HEK293 (cell line): ENCODE results near the gene GTSE1.
A peak's percentile ranks its signal among the peaks of the same experiment; 100 is the strongest.

Source experiments
- BCL11B ChIP-seq: fragments of 450-650 bp; formaldehyde crosslinking; IDR thresholded peaks from 2 replicates; pipeline ENCODE4 v1.5.1; 2016; ENCODE audit warnings: low read depth, missing biosample characterization, missing genetic modification characterization
- CTCF ChIP-seq: fragments of 450-650 bp; formaldehyde crosslinking; IDR thresholded peaks from 2 replicates; pipeline ENCODE4 v1.5.1; 2016; ENCODE audit warnings: missing biosample characterization, missing genetic modification characterization
- KLF9 ChIP-seq: fragments of 450-650 bp; formaldehyde crosslinking; IDR thresholded peaks from 2 replicates; pipeline ENCODE4 v1.5.1; 2016; ENCODE audit warnings: missing biosample characterization, missing genetic modification characterization, low read depth
- MYNN ChIP-seq: fragments of 450-650 bp; formaldehyde crosslinking; IDR thresholded peaks from 2 replicates; pipeline ENCODE4 v1.5.1; 2016; ENCODE audit warnings: missing biosample characterization, missing genetic modification characterization, borderline replicate concordance
- MZF1 ChIP-seq: fragments of 450-650 bp; formaldehyde crosslinking; IDR thresholded peaks from 2 replicates; pipeline ENCODE4 v1.5.1; 2017; ENCODE audit warnings: missing biosample characterization, missing genetic modification characterization, borderline replicate concordance
- REPIN1 ChIP-seq: fragments of 450-650 bp; formaldehyde crosslinking; IDR thresholded peaks from 2 replicates; pipeline ENCODE4 v1.5.1; 2017; ENCODE audit warnings: missing biosample characterization, missing genetic modification characterization, low read depth
- SALL2 ChIP-seq: fragments of 450-650 bp; formaldehyde crosslinking; IDR thresholded peaks from 2 replicates; pipeline ENCODE4 v1.5.0; 2017; ENCODE audit warnings: missing biosample characterization, mild to moderate bottlenecking, missing genetic modification characterization, borderline replicate concordance
- ZNF10 ChIP-seq: fragments of 450-650 bp; formaldehyde crosslinking; IDR thresholded peaks from 2 replicates; pipeline ENCODE4 v1.5.1; 2017; ENCODE audit warnings: missing biosample characterization, missing genetic modification characterization
- ZNF169 ChIP-seq: fragments of 450-650 bp; formaldehyde crosslinking; IDR thresholded peaks from 2 replicates; pipeline ENCODE4 v1.5.1; 2016; ENCODE audit warnings: missing biosample characterization, missing genetic modification characterization
- ZNF223 ChIP-seq: fragments of 450-650 bp; formaldehyde crosslinking; IDR thresholded peaks from 2 replicates; pipeline ENCODE4 v1.5.1; 2016; ENCODE audit warnings: missing biosample characterization, missing genetic modification characterization
- ZNF391 ChIP-seq: fragments of 450-650 bp; formaldehyde crosslinking; IDR thresholded peaks from 2 replicates; pipeline ENCODE4 v1.5.1; 2016; ENCODE audit warnings: low read depth, missing biosample characterization, missing genetic modification characterization, borderline replicate concordance
- ZNF433 ChIP-seq: fragments of 450-650 bp; formaldehyde crosslinking; IDR thresholded peaks from 2 replicates; pipeline ENCODE4 v1.5.1; 2016; ENCODE audit warnings: missing biosample characterization, missing genetic modification characterization, low read depth
- ZNF488 ChIP-seq: fragments of 450-650 bp; formaldehyde crosslinking; IDR thresholded peaks from 2 replicates; pipeline ENCODE4 v1.5.1; 2016; ENCODE audit warnings: missing biosample characterization, missing genetic modification characterization
- ZNF514 ChIP-seq: fragments of 450-650 bp; formaldehyde crosslinking; IDR thresholded peaks from 2 replicates; pipeline ENCODE4 v1.5.1; 2016; ENCODE audit warnings: missing biosample characterization, missing genetic modification characterization
- ZNF549 ChIP-seq: fragments of 450-650 bp; IDR thresholded peaks from 2 replicates; pipeline ENCODE4 v1.5.1; 2018; ENCODE audit warnings: missing biosample characterization, missing genetic modification characterization, mild to moderate bottlenecking, inconsistent platforms, moderate library complexity
- ZNF600 ChIP-seq: fragments of 450-650 bp; formaldehyde crosslinking; IDR thresholded peaks from 2 replicates; pipeline ENCODE4 v1.5.1; 2016; ENCODE audit warnings: missing biosample characterization, missing genetic modification characterization
- ZNF610 ChIP-seq: fragments of 450-650 bp; formaldehyde crosslinking; IDR thresholded peaks from 2 replicates; pipeline ENCODE4 v1.5.1; 2016; ENCODE audit warnings: missing biosample characterization, missing genetic modification characterization, borderline replicate concordance
- TF ChIP-seq, protein P1 (sequence below): fragments of 450-650 bp; formaldehyde crosslinking; IDR thresholded peaks from 2 replicates; pipeline ENCODE4 v1.5.1; 2016; ENCODE audit warnings: missing biosample characterization, missing genetic modification characterization
- TF ChIP-seq, protein P2 (sequence below): fragments of 450-650 bp; formaldehyde crosslinking; IDR thresholded peaks from 2 replicates; pipeline ENCODE4 v1.5.1; 2016; ENCODE audit warnings: missing biosample characterization, missing genetic modification characterization
- TF ChIP-seq, protein P3 (sequence below): fragments of 450-650 bp; formaldehyde crosslinking; IDR thresholded peaks from 2 replicates; pipeline ENCODE4 v1.5.1; 2017; ENCODE audit warnings: missing biosample characterization, mild to moderate bottlenecking, missing genetic modification characterization, moderate library complexity
- TF ChIP-seq, protein P4 (sequence below): fragments of 450-650 bp; formaldehyde crosslinking; IDR thresholded peaks from 2 replicates; pipeline ENCODE4 v1.5.1; 2016; ENCODE audit warnings: missing biosample characterization, missing genetic modification characterization
- TF ChIP-seq, protein P5 (sequence below): fragments of 450-650 bp; formaldehyde crosslinking; IDR thresholded peaks from 2 replicates; pipeline ENCODE4 v1.5.1; 2016; ENCODE audit warnings: missing biosample characterization, missing genetic modification characterization
- TF ChIP-seq, protein P6 (sequence below): fragments of 450-650 bp; IDR thresholded peaks from 2 replicates; pipeline ENCODE4 v1.5.1; 2018; ENCODE audit warnings: missing biosample characterization, mild to moderate bottlenecking, missing genetic modification characterization

The GTSE1 gene

GRCh38 chr22:46296257-46297150 lies at the start of gene GTSE1 (continued):
- TF ChIP-seq, protein P1, sequence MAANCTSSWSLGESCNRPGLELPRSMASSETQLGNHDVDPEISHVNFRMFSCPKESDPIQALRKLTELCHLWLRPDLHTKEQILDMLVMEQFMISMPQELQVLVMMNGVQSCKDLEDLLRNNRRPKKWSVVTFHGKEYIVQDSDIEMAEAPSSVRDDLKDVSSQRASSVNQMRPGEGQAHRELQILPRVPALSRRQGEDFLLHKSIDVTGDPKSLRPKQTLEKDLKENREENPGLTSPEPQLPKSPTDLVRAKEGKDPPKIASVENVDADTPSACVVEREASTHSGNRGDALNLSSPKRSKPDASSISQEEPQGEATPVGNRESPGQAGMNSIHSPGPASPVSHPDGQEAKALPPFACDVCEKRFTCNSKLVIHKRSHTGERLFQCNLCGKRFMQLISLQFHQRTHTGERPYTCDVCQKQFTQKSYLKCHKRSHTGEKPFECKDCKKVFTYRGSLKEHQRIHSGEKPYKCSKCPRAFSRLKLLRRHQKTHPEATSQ (tag by site-specific recombination): no peak
- TF ChIP-seq ZNF610 (tag by site-specific recombination) (no peak), KLF9 (peak; percentile 33), BCL11B (tag by site-specific recombination) (no peak), CTCF (peak; percentile 86), ZNF549 (no peak), ZNF391 (no peak), SALL2 (tag by site-specific recombination) (no peak), ZNF169 (tag by site-specific recombination) (no peak), REPIN1 (tag by site-specific recombination) (0 out of 2 replicates have a peak, but pooled peaks have one; percentile 54), ZNF223 (tag by site-specific recombination) (no peak), ZNF488 (tag by site-specific recombination) (no peak), ZNF10 (tag by site-specific recombination) (no peak), MYNN (tag by site-specific recombination) (no peak), ZNF433 (tag by site-specific recombination) (no peak), MZF1 (tag by site-specific recombination) (peak; percentile 50; the same call in 1 of the 2 replicates), ZNF514 (tag by site-specific recombination) (no peak), ZNF600 (peak; percentile 67; the same call in 1 of the 2 replicates)
- TF ChIP-seq, protein P2, sequence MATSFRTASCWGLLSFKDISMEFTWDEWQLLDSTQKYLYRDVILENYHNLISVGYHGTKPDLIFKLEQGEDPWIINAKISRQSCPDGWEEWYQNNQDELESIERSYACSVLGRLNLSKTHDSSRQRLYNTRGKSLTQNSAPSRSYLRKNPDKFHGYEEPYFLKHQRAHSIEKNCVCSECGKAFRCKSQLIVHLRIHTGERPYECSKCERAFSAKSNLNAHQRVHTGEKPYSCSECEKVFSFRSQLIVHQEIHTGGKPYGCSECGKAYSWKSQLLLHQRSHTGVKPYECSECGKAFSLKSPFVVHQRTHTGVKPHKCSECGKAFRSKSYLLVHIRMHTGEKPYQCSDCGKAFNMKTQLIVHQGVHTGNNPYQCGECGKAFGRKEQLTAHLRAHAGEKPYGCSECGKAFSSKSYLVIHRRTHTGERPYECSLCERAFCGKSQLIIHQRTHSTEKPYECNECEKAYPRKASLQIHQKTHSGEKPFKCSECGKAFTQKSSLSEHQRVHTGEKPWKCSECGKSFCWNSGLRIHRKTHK (tag by site-specific recombination): no peak
- TF ChIP-seq, protein P3, sequence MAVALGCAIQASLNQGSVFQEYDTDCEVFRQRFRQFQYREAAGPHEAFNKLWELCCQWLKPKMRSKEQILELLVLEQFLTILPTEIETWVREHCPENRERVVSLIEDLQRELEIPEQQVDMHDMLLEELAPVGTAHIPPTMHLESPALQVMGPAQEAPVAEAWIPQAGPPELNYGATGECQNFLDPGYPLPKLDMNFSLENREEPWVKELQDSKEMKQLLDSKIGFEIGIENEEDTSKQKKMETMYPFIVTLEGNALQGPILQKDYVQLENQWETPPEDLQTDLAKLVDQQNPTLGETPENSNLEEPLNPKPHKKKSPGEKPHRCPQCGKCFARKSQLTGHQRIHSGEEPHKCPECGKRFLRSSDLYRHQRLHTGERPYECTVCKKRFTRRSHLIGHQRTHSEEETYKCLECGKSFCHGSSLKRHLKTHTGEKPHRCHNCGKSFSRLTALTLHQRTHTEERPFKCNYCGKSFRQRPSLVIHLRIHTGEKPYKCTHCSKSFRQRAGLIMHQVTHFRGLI (tag by site-specific recombination): no peak
- TF ChIP-seq, protein P4, sequence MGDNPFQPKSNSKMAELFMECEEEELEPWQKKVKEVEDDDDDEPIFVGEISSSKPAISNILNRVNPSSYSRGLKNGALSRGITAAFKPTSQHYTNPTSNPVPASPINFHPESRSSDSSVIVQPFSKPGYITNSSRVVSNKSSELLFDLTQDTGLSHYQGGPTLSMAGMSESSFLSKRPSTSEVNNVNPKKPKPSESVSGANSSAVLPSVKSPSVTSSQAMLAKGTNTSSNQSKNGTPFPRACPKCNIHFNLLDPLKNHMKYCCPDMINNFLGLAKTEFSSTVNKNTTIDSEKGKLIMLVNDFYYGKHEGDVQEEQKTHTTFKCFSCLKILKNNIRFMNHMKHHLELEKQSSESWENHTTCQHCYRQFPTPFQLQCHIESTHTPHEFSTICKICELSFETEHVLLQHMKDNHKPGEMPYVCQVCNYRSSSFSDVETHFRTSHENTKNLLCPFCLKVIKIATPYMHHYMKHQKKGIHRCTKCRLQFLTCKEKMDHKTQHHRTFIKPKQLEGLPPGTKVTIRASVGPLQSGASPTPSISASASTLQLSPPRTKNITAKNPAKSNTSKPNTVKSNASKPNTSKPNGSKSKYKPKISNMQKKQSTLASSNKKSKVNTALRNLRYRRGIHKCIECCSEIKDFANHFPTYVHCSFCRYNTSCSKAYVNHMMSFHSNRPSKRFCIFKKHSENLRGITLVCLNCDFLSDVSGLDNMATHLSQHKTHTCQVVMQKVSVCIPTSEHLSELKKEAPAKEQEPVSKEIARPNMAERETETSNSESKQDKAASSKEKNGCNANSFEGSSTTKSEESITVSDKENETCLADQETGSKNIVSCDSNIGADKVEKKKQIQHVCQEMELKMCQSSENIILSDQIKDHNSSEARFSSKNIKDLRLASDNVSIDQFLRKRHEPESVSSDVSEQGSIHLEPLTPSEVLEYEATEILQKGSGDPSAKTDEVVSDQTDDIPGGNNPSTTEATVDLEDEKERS (tag by site-specific recombination): no peak
- TF ChIP-seq, protein P5, sequence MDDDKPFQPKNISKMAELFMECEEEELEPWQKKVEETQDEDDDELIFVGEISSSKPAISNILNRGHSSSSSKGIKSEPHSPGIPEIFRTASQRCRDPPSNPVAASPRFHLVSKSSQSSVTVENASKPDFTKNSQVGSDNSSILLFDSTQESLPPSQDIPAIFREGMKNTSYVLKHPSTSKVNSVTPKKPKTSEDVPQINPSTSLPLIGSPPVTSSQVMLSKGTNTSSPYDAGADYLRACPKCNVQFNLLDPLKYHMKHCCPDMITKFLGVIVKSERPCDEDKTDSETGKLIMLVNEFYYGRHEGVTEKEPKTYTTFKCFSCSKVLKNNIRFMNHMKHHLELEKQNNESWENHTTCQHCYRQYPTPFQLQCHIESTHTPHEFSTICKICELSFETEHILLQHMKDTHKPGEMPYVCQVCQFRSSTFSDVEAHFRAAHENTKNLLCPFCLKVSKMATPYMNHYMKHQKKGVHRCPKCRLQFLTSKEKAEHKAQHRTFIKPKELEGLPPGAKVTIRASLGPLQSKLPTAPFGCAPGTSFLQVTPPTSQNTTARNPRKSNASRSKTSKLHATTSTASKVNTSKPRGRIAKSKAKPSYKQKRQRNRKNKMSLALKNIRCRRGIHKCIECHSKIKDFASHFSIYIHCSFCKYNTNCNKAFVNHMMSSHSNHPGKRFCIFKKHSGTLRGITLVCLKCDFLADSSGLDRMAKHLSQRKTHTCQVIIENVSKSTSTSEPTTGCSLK: no peak
- TF ChIP-seq, protein P6, sequence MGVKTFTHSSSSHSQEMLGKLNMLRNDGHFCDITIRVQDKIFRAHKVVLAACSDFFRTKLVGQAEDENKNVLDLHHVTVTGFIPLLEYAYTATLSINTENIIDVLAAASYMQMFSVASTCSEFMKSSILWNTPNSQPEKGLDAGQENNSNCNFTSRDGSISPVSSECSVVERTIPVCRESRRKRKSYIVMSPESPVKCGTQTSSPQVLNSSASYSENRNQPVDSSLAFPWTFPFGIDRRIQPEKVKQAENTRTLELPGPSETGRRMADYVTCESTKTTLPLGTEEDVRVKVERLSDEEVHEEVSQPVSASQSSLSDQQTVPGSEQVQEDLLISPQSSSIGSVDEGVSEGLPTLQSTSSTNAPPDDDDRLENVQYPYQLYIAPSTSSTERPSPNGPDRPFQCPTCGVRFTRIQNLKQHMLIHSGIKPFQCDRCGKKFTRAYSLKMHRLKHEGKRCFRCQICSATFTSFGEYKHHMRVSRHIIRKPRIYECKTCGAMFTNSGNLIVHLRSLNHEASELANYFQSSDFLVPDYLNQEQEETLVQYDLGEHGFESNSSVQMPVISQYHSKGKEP (tag by site-specific recombination): no peak; the same call in 1 of the 2 replicates
